ENCODE results near the gene NDFIP1. TPM values are rescaled to one million over a fixed set of nuclear protein-coding genes. Genes with fewer than 3 reads are reported as not detected.

The NDFIP1 gene
- total RNA-seq, 1 donor from 2014 or later = 62.1 TPM

DNA sequence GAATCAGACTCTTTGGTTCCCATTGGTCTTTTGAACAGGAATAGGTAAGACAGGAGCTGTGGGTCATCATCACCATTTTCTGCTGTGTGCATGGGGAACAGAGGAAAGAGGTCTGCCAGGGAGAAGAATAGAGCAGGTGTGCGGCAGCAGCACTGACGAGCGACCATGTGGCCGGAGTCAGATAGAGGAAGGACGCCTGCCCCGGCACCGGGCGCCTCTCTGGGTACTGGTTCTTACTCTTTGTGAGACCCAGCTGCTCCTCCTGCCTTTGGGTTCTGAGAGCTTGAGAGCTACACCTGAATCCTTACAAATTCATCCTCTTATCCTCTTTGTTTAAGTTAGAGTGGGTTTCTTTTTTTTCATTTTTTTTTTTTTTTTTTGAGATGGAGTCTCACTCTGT, 90.8 kb downstream of the NDFIP1 start:
- TF ChIP-seq, protein P1, sequence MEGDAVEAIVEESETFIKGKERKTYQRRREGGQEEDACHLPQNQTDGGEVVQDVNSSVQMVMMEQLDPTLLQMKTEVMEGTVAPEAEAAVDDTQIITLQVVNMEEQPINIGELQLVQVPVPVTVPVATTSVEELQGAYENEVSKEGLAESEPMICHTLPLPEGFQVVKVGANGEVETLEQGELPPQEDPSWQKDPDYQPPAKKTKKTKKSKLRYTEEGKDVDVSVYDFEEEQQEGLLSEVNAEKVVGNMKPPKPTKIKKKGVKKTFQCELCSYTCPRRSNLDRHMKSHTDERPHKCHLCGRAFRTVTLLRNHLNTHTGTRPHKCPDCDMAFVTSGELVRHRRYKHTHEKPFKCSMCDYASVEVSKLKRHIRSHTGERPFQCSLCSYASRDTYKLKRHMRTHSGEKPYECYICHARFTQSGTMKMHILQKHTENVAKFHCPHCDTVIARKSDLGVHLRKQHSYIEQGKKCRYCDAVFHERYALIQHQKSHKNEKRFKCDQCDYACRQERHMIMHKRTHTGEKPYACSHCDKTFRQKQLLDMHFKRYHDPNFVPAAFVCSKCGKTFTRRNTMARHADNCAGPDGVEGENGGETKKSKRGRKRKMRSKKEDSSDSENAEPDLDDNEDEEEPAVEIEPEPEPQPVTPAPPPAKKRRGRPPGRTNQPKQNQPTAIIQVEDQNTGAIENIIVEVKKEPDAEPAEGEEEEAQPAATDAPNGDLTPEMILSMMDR (IDR thresholded peaks at IDR 0.05; ENCODE audit: borderline replicate concordance) = no peak
- Histone ChIP-seq H3K27me3 (ENCODE audit: low read depth) (no peaks in the 10 kb centered on the region), H3K27ac (replicated peaks) (no peak overlapping the region), H3K4me1 (no peaks in the 10 kb centered on the region), H3K4me3 (no peak overlapping the region), H3K9me3 (replicated peaks) (no peaks in the 10 kb centered on the region), H3K36me3 (no peaks in the 10 kb centered on the region)
- no peak for DNase-seq
- intact Hi-C loops (cut with micrococcal nuclease) = no loop called here

DNA sequence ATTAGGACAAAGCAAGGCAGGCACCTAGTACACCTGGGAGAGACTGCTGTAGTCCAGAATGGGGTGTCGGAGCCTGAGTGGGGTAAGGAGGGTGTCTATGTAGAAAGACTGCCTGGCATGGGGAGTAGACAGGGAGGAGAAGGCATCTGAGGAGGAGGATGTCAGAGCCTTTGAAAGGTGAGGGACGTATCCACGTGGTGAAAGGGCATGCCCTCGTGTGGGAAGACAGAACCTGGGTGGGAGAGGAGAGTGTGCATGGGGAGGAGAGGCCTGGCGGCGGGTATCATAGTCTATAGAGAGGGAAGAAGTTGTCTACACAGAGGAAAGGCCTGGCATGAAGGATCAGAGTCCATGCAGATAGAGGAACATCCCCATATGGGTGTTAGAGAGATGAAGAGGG, 91.8 kb downstream of the NDFIP1 start:
- Histone ChIP-seq H3K4me1 (no peaks in the 10 kb centered on the region), H3K4me3 (no peak overlapping the region), H3K27me3 (ENCODE audit: low read depth) (no peaks in the 10 kb centered on the region), H3K9me3 (replicated peaks) (no peaks in the 10 kb centered on the region), H3K36me3 (no peaks in the 10 kb centered on the region), H3K27ac (replicated peaks) (no peak overlapping the region)
- DNase-seq = no peak
- TF ChIP-seq, protein P1 (IDR thresholded peaks at IDR 0.05; ENCODE audit: borderline replicate concordance) = no peak
- intact Hi-C loops (cut with micrococcal nuclease) = no loop called here

DNA sequence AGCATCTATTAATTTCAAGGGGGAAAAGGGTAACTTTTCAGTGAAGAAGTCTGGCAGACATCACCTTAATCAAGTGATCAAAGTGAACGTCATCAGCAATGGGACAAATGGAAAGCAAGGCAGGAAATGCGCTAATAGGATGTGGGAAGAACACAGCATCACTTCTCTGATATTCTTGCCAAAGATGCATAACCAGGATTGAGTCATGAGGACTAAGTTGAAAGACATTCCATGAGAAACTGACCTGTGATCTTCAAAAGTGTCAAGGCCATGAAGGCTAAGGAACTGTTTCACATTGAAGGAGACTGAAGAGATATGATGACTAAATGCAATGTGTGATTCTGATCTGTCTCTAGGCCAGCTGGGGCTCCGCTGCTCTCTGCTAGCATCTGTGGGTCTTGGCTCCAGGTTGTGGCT, 92.9 kb downstream of the NDFIP1 start:
- Histone ChIP-seq H3K4me3 (no peak overlapping the region), H3K36me3 (no peaks in the 10 kb centered on the region), H3K9me3 (replicated peaks) (no peaks in the 10 kb centered on the region), H3K4me1 (no peaks in the 10 kb centered on the region), H3K27me3 (ENCODE audit: low read depth) (no peaks in the 10 kb centered on the region), H3K27ac (replicated peaks) (no peak overlapping the region)
- no peak for DNase-seq
- intact Hi-C loops (cut with micrococcal nuclease) = no loop called here
- TF ChIP-seq, protein P1 (IDR thresholded peaks at IDR 0.05; ENCODE audit: borderline replicate concordance) = no peak

DNA sequence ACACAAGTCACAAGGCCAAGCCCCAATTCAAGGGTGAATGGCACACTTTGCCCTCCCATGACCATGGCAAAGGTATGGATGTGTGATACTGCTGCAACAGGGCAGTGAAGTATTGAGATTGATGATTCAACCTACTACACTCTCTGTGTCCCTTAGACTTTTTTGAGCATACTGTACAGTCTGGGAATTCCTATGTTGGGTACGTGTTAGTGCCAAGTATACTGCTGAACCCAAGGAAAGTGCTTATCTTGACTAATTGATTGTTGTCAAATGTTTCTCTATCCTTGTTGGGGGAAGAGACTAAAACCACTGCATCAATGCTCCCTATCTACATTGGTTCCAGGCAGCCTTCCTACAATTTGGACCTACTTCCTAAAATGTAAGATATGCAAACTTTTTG, 93.7 kb downstream of the NDFIP1 start:
- DNase-seq = no peak
- TF ChIP-seq, protein P1 (IDR thresholded peaks at IDR 0.05; ENCODE audit: borderline replicate concordance) = no peak
- intact Hi-C loops (cut with micrococcal nuclease) = no loop called here
- H3K4me3 ChIP-seq = no peak overlapping the region
- no peaks in the 10 kb centered on the region for H3K36me3 ChIP-seq
- no peaks in the 10 kb centered on the region for H3K27me3 ChIP-seq (ENCODE audit: low read depth)
- H3K27ac ChIP-seq (replicated peaks) = no peak overlapping the region
- H3K9me3 ChIP-seq (replicated peaks) = no peaks in the 10 kb centered on the region
- H3K4me1 ChIP-seq = no peaks in the 10 kb centered on the region

Other genes with a start within 250 kb of the NDFIP1 start
- 16.1 TPM for gene PCDH1, start 230.4 kb upstream of the NDFIP1 start, total RNA-seq
- 125 TPM for gene DELE1, start 184.9 kb upstream of the NDFIP1 start, total RNA-seq
- 7.6 TPM for gene PCDH12, start 150.6 kb upstream of the NDFIP1 start, total RNA-seq
- gene RNF14, start 139.7 kb upstream of the NDFIP1 start, total RNA-seq = 120 TPM
- 24.3 TPM for gene GNPDA1, start 95.8 kb upstream of the NDFIP1 start, total RNA-seq
- 10.2 TPM for gene SPRY4, start 216.2 kb downstream of the NDFIP1 start, total RNA-seq

Measured in left ventricle myocardium inferior (tissue), 1 donor.